HG02610 (cell line): Measurements from ENCODE around the gene CTXND2.

Source experiments
- ATAC-seq: cut with Tn5 transposase; IDR thresholded peaks from one replicate; pipeline ENCODE4 v1.9.1; 2021; ENCODE audit warnings: mild to moderate bottlenecking, moderate library complexity; ENCODE audit not compliant: unreplicated experiment

Gene CTXND2

GRCh38 chr1:150957666-150958065, 70.7 kb downstream of the CTXND2 start:
- ATAC-seq, result no peak

- no peak for ATAC-seq
Measured at GRCh38 chr1:150960646-150961045, 73.7 kb downstream of the CTXND2 start.

- no peak for ATAC-seq
Measured at GRCh38 chr1:150961756-150962155, 74.8 kb downstream of the CTXND2 start.
